Stimulated activated CD4-positive, alpha-beta T cell treated with anti-CD3 and anti-CD28 coated beads, TNF-alpha, amount 100 ng/mL, for 24 hours (primary cell): ENCODE results near the gene ZNF837.
"Not testable (repeated sequence)": the region's sequence is repeated elsewhere in the genome, so short reads cannot be mapped to it uniquely, and the experiment has no call there.

Experiments
- DNase-seq, 3 experiments: peaks; one replicate each; pipeline ENCODE4 v3.0.0-alpha.2; 2020; ENCODE audit warnings: low read depth in 3 of 3

The ZNF837 gene

DNA sequence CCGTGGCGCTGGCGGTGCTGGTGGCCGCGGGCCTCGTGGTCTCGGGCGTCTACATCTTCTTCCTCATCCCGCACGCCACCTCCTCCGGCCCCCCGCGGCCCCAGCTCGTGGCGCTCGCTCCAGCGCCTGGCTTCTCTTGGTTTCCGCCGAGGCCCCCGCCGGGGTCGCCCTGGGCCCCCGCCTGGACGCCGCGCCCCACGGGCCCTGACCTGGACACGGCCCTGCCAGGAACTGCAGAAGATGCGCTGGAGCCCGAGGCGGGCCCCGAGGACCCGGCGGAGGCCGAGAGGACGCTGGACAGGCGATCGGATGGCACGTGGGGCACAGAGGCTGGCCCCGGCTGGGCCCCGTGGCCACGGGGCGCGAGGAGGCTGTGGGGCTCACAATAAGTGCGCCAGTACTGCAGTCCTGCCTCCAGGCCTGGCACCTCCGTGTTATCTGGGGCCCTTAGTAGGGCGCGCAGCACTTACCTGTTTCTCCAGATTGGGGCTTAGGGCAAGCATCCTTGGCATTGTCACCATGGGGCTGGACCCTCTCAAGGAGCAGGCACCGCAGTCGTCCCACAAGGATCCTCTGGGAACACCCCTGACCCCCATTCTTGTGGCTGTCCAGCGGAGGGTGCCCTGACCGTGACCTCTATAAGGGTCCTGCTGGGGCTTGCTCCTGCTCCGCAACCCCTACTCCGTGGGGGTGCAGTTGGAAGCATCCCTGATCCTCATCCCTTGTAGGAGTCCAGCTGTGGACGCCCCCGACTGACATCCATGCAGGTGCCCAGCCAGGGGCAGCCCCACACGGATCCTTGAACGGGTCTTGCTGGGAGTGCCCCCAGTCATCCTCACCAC is 16.1 kb upstream of the ZNF837 start:
- DNase-seq, result no peak

DNA sequence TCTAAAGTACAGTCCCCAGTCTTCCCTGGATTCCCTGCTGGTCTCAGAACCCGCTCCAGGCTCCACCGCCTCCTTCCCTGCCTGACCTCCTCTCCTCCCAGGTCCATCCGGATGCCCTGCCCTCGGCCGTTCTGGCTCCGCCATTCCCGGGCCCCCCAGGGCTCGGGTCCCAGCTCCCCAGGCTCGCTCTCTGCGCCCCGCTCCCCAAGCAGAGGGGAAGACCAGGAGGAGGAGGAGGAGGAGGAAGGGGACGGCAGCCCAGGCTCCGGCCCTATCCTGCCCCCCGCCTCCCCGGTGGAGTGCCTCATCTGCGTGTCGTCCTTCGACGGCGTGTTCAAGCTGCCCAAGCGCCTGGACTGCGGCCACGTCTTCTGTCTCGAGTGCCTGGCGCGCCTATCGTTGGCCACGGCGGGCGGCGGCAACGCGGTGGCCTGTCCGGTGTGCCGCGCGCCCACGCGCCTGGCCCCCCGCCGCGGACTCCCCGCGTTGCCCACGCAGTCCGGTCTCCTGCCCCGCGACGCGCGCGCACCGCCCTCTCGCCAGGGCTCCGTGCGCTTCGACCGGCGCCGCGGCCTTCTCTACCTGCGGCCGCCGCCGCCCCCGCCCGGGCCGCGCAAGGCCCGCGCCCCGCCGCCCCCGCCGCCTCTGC is 15.3 kb upstream of the ZNF837 start:
- no peak for DNase-seq

DNA sequence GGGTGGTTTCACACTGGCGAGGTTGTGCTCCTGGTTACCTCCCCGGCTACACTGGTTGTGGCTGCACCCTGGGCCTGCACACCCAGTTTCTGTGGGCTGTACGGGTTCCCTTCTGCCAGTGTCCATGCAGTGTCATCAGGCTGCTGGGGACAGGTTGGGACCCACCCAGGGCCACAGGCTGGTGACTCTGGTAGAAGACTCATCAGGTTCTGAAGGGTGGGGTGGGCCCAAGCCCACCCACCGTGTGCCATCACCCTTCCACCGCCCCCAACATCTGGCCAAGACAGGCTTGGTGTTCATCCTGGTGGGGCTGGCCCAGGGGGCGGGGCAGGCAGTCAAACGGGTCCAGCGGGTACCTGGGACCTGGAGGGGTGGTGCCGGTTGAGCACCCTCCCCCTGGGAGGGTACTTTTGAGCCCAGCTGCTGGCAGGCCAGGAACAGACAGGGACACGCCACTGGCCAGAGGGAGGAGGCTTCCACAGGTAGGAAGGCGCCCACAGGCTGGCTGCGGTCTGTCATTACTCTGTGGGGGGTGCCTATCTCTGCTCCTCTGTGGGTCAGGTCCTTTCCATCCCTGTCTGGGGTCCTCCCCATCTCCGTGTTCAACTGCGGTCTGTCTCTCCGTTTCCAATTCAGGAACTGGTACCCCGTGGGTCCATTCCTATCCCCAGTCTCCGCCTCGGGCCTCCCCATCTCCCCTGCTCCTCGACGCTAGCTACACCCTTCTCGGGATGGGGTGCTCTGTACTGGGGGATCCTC is 14.6 kb upstream of the ZNF837 start, which contains the start of gene RNF225:
RNF225 (plus strand) TSS at position 437 of the 759 bp plus-strand sequence. CDS start 434 bp downstream, outside the sequence.
- DNase-seq, result no peak

DNA sequence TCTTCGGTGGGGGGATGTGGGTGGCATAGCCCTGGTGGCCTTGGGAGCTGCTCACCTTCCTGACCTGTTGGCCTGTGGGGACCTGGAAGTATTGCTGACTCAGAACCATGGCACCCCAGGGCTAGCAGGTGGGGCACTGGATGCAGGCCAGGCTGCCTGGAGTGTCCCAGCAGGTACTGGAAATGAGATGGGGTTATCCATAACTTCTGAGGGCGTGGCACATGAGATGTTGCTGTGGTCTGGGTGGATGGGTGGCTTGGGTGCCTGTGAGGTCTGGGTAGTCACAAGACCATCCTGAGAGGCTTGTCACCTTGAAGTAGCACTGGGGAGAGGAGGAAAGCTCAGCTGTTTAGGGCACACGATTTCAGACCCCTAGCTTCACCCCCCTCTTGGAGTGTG is 14.0 kb upstream of the ZNF837 start:
- no peak for DNase-seq

DNA sequence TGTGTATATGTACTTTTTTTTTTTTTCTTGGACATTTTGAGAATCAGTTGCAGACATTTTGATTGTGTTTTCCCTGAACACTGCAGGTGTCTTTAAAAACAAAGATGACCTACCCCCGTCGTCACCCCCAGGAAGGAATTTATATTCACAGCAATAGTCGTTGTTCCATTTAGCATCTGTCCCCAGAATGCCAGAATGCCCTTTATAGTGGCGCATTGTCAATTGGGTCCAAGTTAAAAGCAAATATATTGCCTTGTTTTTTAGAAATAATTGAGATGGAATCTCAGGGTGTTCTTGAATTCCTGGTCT is 12.8 kb upstream of the ZNF837 start:
- DNase-seq, result no peak

DNA sequence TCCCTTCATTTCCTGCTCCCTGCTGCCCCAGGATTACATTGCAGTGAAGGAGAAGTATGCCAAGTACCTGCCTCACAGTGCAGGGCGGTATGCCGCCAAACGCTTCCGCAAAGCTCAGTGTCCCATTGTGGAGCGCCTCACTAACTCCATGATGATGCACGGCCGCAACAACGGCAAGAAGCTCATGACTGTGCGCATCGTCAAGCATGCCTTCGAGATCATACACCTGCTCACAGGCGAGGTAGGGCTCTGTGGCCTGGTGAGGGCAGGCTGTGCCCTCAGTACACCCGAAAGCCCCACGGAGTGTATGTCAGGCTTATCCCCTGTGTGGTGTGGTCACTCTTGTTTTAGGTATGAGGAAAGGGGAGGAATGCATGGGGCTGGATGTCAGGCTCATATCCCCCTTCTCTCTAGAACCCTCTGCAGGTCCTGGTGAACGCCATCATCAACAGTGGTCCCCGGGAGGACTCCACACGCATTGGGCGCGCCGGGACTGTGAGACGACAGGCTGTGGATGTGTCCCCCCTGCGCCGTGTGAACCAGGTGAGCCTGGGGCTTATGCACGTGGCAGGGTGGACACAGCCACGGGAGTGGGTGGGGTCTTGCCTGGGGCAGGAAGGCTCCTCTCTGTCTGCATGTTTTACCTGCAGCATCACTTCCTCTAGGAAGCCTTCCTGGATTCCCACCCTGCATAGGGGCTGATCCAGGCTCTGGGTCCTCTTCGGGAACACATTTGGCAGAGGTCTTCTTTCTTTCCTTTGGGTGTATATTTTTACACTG is 12.3 kb upstream of the ZNF837 start:
- no peak for DNase-seq

DNA sequence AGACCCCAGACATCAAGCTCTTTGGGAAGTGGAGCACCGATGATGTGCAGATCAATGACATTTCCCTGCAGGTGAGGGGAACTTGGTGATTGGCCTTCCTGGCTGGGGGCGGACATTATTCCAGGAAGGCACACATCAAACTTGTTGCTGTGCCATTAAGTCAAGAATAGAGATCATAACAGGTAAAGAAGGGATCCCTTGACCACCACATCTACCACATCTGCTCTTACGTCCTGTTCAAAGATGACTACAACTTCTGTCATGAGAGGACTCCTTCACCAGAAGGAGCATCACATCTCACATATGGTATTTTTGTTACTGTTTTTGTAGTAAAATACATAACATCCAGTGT is 7.3 kb upstream of the ZNF837 start:
- no peak for DNase-seq

DNA sequence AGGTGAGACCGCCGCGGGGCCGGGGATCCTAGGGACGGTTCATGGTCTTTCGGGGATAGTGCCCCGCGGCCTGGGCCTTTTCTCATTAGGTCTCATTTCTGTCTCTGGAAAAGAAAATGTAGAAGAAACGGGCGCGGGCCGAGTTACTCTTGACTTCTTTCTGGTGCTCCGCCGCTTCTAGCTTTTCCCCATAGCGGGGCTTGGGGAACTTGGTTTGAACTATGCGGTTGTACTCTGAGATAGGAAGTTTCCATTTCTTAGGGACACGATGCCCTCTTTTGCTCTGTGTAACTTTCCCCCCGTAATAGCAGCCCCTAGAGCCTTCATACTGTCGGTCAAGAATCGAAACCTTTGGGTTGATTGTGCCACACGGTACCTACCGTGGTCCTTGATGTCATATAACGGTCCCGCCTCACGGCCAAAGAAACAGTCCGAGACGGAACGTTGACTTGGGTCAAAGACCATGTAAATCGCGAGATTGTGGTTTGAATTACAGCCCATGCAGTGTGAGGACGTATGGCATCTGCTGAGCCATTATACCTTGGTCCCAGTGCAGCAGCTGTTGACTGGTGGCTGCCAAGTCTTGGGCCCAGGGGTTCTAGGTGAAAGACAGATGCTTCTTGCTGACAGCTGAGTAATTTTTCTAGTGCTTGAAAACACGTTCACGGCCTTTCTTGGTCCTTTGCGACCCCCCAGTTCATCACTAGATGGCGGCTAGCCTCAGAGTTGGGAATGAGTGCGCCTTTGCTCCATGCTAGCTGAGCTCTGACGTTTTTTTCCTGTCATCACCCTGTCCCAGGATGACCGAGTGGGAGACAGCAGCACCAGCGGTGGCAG is 6.7 kb upstream of the ZNF837 start:
- no peak for DNase-seq

DNA sequence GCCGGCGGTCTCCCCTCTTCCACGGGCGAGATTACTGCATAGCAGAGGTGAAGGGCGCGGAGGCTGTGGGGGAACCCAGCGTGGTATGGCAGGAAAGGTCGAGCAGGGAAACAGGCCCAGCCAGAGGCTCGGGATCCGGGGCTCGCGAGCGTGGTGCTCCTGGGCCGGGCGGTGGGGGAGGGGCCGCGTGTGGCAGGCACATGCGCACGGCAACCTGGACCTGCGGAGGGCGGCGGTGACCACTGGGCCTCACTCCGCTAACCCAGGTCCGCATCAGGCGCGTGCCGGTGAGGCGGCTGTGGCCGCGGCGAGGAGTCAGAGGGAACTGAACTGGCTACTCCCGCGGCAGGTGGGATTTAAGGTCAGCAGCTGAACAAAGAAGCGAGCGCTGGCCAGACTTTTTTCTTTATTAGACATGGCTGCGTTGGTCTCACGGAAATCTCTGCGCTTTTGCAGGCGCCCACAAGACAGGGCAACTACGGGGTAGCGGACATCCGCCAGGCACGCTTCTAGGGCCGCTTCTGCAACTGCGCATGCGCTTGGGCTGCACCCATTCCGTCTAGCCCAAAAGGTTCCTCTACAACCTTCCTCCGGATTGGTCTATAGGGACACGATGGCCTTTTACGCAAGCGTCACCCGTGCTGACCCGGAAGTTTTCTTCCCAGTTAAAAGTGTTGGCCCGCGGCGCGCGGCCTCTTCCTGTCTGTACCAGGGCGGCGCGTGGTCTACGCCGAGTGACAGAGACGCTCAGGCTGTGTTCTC is 5.9 kb upstream of the ZNF837 start, which contains the start of gene RPS5:
RPS5 (plus strand) TSS at position 694 of the 762 bp plus-strand sequence. CDS start 869 bp downstream, outside the sequence.
- peak; percentile 90 to 96 (median 93) for DNase-seq

DNA sequence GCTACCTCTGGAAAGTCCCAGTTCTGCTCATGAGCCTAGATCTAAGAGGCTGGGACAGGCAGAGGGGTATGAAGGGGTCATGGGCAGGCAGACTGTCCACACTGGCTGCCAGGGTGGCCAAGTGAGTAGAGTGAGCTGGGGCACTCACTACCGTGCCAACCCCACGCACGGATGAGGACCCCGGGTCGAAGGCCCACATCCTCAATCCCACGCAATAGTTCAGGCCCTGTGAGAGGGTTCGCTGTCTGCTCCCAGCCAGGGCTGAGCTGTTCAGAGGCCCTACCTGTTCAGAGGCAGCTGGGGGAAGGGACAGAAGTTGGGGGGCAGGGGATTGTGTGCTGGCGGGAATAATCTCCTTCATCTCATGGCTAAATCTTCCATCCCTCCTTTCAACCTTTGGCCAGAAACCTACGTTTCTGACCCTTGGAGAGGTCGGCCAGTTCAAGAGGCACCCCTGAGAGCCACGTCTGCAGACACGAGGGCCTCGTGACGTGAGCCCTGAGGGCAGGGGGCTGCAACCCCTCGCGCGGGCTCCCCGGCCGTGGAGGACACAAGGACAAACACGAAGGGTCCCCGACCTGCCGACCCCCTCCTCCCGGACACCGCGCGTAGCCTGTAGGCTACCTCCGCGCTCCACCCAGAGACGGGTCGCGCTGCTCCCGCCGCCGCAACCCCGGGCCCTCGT is 5.2 kb upstream of the ZNF837 start:
- no peak for DNase-seq

DNA sequence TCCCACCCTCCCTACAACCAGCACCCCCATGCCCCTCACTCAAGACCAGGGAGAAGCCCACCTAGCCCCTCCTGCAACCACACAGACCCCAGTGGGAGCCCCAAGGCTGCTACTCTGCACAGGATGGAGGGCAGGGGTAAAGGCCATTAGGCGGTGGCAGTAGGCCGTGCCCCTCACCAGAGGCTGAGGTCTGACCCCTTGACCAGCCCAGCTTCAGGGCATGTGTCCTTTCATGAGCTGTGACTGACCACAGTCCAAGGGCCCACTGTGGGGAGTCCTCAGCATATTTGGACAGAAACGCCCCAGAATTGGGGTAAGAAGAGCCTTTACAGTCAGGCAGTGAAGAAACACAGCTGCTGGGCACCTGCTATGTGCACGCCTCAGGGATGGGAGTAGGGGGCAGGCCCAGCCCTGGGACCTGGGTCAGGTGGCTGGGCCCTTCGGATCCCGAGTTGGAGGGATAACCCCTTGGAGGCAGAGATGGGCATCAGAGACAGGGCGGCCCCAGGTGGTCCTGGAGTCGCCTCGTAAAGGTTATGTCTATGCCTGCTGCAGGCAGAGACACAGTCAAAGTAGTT is 4.6 kb upstream of the ZNF837 start:
- no peak for DNase-seq

DNA sequence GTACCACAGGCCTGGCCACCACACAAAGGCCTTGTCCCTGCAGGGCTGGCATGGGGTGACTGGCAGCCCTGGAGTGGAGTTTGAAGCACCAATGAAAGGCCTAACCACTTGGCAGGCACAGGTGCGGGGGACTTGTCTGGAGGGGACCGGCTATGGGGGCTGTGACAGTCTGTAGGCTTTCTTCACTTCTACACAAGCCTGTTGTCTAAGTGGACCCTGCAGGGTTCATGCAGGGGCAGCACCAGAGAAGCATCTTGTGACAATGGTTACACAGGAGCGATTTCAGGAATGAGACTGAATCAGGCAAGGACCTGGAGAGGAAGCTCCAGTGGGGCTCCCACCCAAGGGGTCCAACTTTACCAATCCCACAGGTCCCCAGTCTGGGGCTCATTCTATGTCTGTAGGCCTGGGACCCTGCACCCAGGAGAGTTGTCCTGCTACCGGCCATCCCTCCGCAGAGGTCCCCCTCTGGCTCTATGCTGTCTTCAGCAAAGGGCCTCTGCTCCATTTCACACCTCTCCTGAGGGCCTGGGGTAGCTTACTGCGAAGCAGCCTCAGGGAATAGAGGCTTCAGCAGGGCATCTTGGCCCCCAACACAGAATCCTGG is 2.3 kb upstream of the ZNF837 start:
- DNase-seq, result no peak

DNA sequence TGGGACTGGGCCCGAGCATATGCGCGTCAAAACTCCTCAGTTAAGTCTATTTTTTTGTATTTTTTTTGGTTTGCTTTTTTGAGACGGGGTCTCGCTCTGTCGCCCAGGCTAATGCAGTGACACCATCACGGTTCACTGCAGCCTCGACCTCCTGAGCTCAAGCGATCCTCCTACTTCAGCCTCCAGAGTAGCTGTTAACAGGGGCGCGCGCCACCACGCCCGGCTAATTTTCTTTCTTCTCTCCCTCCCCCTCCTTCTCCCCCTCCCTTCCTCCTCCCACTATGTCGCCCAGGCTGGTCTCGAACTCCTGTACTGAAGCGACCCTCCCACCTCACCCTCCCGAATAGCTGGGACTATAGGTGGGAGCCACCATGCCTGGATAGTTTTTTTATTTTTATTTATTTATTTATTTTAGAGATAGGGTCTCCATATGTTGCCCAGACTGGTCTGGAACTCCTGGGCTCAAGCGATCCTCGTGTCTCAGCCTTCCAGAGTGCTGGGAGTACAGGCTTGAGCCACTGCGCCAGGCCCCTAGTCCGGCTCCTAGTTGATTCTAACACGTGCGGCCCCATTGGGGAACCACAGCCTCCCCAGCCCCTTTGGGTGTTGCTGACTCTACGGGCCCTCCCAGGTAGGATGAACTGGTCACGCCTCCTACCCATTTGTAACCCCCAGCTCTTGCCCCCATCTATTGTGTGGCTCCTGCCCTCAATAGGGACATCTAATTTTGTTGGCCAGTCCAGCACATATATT is 806 bp upstream of the ZNF837 start:
- DNase-seq, result no peak

DNA sequence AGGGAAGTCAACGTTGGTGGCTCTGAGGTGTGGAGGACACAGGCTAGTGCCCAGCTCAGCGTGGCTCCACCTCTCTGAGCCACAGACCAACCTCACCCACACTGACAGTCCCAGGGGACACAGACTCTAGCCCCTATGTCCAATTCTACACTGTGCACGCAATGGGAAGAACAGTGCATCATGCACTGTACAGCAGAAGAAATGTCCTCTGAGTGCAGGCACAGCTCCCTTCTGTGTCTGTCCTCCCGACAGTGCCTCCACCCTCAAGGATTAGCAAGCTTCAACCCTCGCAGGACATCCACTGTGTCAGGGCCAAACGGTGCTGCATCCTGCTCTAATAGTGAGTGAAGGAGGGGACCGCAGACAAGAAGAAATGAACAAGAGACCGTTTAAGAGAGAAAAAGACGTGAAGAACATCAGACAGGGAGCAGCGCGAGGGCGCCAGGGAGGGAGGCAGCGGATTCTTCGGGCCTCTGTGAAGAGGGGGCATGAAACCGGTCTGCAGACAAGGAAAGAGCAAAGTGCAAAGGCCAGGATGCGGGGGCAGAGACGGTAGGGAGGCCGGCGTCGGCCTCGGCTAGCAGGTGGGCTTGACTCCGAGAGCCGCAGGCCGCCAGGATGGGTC is 681 bp downstream of the ZNF837 start:
- DNase-seq, result no peak

DNA sequence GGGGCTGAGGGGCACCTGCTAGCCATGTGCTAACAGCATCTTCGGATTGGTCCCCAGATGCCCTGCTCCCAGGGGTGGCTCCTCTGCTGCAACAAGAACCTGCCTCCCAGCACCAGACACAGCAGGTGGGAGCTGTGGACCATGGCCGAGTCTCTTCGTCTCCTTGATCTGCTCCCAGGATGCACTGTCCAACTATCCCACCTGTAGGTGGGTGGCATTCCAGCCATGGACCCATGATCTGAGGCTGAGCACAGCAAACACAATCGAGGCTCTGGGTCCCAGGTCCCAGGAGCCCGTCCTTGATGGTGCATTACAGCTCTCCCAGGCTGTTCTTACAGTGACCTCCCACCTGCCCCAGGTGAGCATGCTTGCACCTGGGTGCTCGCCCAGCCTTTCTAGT is 1.6 kb downstream of the ZNF837 start:
- DNase-seq, result no peak

DNA sequence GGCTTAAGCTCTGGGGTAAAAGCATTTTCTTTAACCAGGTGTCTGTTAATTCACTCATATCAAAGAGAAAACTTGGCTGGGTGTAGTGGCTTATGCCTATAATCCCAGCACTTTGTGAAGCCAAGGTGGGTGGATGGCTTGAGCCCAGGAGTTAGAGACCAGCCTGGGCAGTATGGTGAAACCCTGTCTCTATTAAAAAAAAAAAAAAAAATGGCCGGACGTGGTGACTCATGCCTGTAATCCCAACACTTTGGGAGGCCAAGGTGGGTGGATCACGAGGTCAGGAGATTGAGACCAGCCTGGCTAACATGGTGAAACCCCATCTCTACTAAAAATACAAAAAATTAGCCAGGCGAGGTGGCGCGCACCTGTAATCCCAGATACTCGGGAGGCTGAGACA is 4.1 kb downstream of the ZNF837 start:
- not testable (repeated sequence) for DNase-seq

DNA sequence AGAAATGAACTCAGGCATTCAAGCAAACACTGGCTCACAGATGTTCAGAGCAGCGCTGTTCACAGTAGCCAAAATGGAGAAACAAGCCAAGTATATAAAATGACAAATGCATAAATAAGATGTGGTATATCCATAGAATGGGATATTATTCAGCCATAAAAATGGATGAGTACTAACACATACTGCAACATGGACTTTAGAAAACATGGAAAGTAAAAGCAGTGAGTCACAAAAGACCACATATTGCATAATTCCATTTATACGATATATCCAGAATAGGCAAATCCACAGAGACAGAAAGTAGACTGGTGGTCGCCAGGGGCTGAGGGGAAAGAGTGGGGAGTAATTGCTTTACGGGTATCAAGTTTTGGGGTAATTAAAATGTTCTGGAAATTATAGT is 6.6 kb downstream of the ZNF837 start:
- no peak for DNase-seq
